ENCODE results near the gene ACKR3. TPM values are rescaled to one million over a fixed set of nuclear protein-coding genes. Genes with fewer than 3 reads are reported as not detected.

ACKR3 gene
- total RNA-seq, 1 donor from 2014 or later: 4.9 TPM

DNA sequence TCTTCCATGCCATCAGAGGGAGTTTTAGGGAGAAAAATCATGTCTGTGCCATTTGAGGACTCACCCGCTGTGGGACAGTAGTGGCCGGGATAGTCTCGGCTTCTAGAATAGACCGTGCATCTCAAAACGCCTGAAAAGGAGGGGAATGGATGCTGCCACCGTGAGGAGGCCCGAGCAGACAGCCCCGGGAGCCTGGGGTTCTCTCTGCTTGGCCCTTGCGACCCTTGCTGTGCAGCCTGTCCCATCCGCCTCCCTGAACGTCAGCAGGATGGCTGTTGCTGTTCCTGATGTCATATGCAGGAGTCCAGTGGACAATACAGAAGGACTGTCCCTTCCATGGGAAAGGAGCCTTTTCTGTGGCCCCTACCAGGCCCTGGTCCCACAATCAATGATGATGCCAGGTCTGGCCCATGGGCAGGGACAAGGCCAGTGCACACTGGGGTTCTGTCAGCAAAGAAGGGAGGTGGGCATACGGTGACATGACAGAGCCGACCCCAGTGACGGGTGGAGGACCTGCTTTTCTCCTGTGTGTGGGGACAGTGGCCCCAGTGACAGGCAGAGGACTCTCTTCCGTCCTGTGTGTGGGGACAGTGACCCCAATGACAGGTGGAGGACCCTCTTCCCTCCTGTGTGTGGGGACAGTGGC, 58.8 kb downstream of the ACKR3 start:
- intact Hi-C loops (cut with micrococcal nuclease): no loop called here

DNA sequence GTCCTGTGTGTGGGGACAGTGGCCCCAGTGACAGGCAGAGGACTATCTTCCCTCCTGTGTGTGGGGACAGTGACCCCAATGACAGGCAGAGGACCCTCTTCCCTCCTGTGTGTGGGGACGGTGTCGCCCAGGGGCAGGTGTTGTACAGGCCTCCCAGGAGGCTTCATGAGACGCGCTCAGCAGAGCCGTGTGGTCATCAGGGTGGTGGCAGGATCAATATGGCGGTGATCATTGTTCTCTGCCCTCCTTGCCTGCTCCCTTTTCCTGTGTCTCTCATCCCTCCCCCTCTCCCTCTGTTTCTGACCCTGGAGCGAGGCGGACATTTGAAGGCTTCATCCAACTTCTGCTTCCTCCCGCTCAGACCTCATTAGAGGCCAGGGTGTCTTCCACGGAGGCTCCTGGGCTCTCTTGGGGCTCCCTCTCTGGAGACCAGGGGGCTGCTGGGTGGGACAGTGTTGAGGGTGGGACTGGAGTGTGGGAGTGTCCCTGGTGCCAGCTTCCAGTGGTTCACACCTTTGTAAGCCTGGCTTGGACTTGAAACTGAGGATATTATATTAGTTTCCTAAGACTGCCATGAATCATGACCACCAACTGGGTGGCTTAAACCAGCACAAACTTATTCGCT, 59.5 kb downstream of the ACKR3 start:
- intact Hi-C loops (cut with micrococcal nuclease): no loop called here

DNA sequence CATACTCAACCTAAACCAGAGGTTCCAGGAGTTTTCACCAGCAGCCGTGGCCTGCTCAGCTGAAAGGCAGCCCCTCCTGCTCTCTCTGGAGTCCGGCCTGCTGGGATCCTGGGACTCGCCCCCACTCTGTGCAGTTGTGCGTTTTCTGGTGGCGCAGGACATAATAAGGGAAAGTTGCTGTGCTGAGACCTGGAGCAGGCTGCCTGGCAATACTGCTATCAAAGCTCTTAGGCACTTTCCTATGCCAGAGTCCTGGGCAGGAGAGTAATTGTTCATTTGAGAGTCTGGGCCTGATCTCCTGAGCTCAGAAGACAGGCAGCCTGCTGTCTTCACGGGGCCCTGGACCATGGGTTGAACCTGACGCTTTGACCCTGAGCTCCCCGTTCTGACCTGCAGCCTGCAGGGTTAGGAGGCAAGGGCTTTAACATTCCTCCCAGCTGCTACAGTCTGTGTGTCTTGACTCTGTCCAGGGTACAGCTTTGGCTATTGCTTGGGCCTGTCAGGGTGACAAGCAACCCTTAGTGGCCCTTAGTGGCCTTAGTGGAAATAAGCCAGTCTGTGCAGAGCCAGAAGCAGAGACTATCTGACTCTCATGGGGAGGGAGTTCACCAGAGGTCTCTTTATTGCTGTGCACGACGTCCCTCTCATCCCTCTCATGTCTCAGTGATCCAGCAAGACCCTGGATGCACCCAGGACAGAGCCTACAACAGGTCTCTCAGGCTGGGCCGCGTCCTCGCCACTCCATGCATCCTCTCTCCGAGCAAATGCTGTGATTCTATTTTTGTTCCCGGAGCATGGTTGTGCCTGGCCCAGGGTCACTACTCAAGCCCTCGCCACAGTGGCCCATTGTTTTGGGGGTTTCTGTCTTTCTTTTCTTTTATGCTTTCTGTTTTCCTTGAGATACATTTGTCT, 60.6 kb downstream of the ACKR3 start:
- intact Hi-C loops (cut with micrococcal nuclease): no loop called here

DNA sequence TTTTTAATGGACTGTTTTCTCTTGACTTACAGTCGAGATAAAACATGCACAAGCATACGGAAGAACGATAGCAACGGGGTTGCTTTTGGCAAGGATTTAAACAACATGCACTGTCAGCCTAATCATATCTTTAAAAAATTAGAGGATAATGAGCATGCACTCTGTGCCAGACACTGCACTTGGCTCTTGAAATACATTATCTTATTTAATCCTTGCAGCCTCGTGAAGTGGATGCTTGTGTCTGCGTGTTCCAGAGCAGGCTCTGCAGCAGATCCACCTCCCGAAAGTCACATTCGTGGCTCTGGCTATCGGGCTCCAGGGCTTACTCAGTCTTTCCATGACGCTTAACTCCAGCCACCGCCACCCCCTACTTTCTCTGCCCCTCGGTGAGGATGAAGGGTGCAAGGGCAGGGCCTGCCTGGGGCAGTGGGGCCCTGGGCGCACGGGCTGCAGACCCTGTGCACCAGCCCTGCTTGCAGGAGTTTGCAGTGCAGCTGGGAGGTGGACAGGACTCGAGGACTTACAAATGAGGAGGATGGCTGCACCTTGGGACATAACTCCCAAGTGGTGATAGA, 61.7 kb downstream of the ACKR3 start:
- intact Hi-C loops (cut with micrococcal nuclease): no loop called here

DNA sequence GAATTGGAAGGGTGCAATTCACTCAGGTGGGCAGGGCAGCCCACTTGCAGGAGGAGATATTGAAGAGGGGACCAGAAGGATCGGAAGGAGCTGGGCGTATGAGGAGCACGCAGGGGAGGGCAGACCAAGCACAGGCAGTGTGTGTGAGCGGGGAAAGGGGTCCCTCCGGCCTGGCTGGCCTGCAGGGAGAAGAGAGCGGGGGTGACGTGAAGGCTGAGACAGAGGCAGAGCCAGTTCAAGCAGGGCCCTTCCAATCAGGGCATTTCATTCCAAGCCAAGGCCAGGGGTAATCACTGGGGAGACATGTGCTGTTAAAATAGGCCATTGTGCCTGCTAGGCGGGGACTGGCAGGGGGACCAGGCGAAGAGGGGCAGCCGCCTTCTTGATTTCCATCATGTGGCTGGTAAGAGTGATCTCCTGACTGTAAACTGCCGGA, 62.2 kb downstream of the ACKR3 start:
- intact Hi-C loops (cut with micrococcal nuclease): no loop called here
